Measurements from ENCODE around the gene CBFA2T3.

Gene CBFA2T3

GRCh38 chr16:88976366-88977017 is 515 bp downstream of the CBFA2T3 start:
- no peak for DNase-seq

GRCh38 chr16:88975511-88976061 is 1.4 kb downstream of the CBFA2T3 start:
- no peak for DNase-seq

- DNase-seq = no peak
Measured at GRCh38 chr16:88974916-88975215, 2.1 kb downstream of the CBFA2T3 start.

- no peak for DNase-seq
Measured at GRCh38 chr16:88974080-88974915, 2.7 kb downstream of the CBFA2T3 start.

GRCh38 chr16:88973415-88974050 is 3.5 kb downstream of the CBFA2T3 start:
- DNase-seq = no peak

- DNase-seq = no peak
Measured at GRCh38 chr16:88973007-88973410, 4.0 kb downstream of the CBFA2T3 start.

GRCh38 chr16:88972349-88972748 is 4.7 kb downstream of the CBFA2T3 start:
- DNase-seq = no peak

GRCh38 chr16:88971371-88972097 is 5.5 kb downstream of the CBFA2T3 start:
- DNase-seq = no peak

- no peak for DNase-seq
Measured at GRCh38 chr16:88970539-88971065, 6.4 kb downstream of the CBFA2T3 start.

GRCh38 chr16:88970050-88970449 is 7.0 kb downstream of the CBFA2T3 start:
- DNase-seq = no peak

- DNase-seq = no peak
Measured at GRCh38 chr16:88969361-88969831, 7.6 kb downstream of the CBFA2T3 start.

GRCh38 chr16:88968589-88969280 is 8.3 kb downstream of the CBFA2T3 start:
- DNase-seq = no peak

- DNase-seq = no peak
Measured at GRCh38 chr16:88967830-88968588, 9.0 kb downstream of the CBFA2T3 start.

- DNase-seq = no peak
Measured at GRCh38 chr16:88966986-88967829, 9.8 kb downstream of the CBFA2T3 start.

GRCh38 chr16:88965826-88966480 is 11.1 kb downstream of the CBFA2T3 start:
- no peak for DNase-seq

- DNase-seq = no peak
Measured at GRCh38 chr16:88965411-88965810, 11.6 kb downstream of the CBFA2T3 start.

- DNase-seq = no peak
Measured at GRCh38 chr16:88964636-88965035, 12.4 kb downstream of the CBFA2T3 start.

GRCh38 chr16:88963583-88963982 is 13.4 kb downstream of the CBFA2T3 start:
- no peak for DNase-seq

GRCh38 chr16:88962478-88963152 is 14.4 kb downstream of the CBFA2T3 start:
- no peak for DNase-seq
